Mammary epithelial cell (primary cell): Measurements from ENCODE around the gene LYRM2.

Experiments
- EZH2 ChIP-seq: IDR thresholded peaks from 2 replicates; pipeline ENCODE4 v1.6.1; 2012; ENCODE audit warnings: low read length, inconsistent platforms, borderline replicate concordance
- TF ChIP-seq, protein P1 (sequence below), 2 donors: IDR thresholded peaks in 1 of 2; conservative IDR thresholded peaks in 1 of 2; 2 replicates each; pipeline ENCODE4 v1.5.1; 2011 to 2012; ENCODE audit warnings: inconsistent platforms in 2 of 2, low read length in 2 of 2, mild to moderate bottlenecking in 2 of 2, control low read depth in 1 of 2, low read depth in 1 of 2; ENCODE audit not compliant: insufficient read depth in 1 of 2; ENCODE audit errors: extremely low read depth in 1 of 2

DNA sequence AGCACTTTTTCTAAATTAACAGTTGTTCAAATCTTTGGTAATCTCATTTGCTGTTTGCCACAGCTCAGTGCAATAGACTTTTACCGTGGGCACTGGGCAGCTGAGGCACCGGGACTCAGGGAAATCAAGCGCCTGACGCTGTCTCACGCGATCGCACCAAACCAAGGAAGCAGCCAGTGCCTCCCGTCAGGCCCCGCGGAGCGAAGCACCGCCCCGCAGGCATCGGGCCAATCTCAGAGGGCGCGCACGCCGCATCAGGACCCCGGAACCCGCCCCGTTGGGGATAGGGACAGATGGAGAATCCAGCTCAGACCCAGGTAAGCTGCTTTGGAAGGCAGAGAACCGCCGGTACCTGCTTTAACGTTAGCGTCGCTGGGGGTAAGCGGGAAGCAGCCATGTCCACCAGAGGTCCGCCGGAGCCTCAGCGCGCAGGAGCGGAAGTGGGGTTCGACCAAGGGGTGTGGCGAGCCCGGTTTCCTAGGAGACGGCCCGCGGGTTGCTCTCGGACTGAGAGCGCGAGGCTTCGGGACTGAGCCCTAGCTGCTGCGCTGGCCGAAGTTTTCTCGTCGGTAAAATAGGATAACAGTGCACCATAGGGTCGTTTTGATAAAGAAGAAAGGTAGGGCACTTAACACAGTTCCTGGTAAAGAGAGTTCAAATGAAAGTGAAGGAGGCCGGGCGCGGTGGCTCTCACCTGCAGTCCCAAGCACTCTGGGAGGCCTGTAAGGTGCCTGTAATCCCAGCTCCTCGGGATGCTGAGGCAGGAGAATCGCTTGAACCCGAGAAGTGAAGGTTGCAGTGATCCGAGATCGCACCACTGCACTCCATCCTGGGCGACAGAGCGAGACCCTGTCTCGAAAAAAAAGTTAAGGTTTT, at the start of gene LYRM2:
- TF ChIP-seq, protein P1, sequence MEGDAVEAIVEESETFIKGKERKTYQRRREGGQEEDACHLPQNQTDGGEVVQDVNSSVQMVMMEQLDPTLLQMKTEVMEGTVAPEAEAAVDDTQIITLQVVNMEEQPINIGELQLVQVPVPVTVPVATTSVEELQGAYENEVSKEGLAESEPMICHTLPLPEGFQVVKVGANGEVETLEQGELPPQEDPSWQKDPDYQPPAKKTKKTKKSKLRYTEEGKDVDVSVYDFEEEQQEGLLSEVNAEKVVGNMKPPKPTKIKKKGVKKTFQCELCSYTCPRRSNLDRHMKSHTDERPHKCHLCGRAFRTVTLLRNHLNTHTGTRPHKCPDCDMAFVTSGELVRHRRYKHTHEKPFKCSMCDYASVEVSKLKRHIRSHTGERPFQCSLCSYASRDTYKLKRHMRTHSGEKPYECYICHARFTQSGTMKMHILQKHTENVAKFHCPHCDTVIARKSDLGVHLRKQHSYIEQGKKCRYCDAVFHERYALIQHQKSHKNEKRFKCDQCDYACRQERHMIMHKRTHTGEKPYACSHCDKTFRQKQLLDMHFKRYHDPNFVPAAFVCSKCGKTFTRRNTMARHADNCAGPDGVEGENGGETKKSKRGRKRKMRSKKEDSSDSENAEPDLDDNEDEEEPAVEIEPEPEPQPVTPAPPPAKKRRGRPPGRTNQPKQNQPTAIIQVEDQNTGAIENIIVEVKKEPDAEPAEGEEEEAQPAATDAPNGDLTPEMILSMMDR (conservative IDR thresholded peaks at IDR 0.05 in 1 of 2, IDR thresholded peaks at IDR 0.05 in 1 of 2; ENCODE audit: extremely low read depth in 1 of 2, insufficient read depth in 1 of 2, low read depth in 1 of 2, low read length in 2 of 2): peak in 1 of 2 donors; percentile 18
- TF ChIP-seq EZH2: no peak
